ENCODE data around the gene HK1.

The HK1 gene

GRCh38 chr10:69418052-69418752 lies 139.9 kb downstream of the HK1 start:
- Histone ChIP-seq H3K4me3 (replicated peaks; ENCODE audit: low read depth, low read length) (no peak overlapping the region), H3K36me3 (ENCODE audit: control insufficient read depth, insufficient read depth, low read length) (no peaks in the 10 kb centered on the region), H3K27me3 (replicated peaks; ENCODE audit: control insufficient read depth, insufficient read depth, low read length) (no peaks in the 10 kb centered on the region; the same call in 1 of the 2 replicates)
- no peak for DNase-seq (ENCODE audit: extremely low read depth, insufficient read length)
- TF ChIP-seq CTCF (IDR thresholded peaks at IDR 0.05; ENCODE audit: insufficient read depth, low read length, poor library complexity, severe bottlenecking): no peak

DNA sequence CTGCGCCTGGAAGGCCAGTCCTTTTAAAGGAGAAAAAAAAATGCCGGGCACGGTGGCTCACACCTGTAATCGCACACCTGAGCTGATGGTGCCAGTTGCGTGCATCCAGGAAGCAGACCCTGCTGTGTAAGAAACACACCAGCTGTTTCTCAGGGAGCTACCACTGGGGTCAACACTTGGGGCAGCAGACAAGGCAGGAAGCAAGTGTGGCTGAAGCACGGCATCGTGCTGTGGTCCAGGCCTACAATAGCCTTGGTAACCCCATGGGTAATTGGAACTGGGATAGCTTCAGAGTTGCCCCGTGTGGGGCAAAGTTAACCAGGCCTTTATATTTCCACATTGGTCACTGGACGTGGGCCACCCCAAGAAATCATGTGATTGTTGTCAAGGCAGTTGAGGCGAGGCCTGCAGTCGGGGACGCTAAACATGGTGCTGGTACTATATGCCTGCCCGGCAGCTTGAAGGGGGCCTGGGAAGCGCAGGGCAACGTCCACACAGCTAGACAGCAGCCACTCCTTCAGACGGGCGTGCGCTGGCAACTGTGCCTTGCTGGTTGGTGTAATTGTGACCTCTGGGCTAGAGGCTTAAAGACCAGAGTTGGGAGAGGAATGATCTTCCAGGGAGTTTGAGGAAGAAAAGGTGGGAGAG lies 140.9 kb downstream of the HK1 start:
- DNase-seq (ENCODE audit: extremely low read depth, insufficient read length): no peak
- no peak overlapping the region for H3K4me3 ChIP-seq (replicated peaks; ENCODE audit: low read depth, low read length)
- no peaks in the 10 kb centered on the region; the same call in 1 of the 2 replicates for H3K27me3 ChIP-seq (replicated peaks; ENCODE audit: control insufficient read depth, insufficient read depth, low read length)
- no peaks in the 10 kb centered on the region for H3K36me3 ChIP-seq (ENCODE audit: control insufficient read depth, insufficient read depth, low read length)
- TF ChIP-seq CTCF (IDR thresholded peaks at IDR 0.05; ENCODE audit: insufficient read depth, low read length, poor library complexity, severe bottlenecking): no peak

DNA sequence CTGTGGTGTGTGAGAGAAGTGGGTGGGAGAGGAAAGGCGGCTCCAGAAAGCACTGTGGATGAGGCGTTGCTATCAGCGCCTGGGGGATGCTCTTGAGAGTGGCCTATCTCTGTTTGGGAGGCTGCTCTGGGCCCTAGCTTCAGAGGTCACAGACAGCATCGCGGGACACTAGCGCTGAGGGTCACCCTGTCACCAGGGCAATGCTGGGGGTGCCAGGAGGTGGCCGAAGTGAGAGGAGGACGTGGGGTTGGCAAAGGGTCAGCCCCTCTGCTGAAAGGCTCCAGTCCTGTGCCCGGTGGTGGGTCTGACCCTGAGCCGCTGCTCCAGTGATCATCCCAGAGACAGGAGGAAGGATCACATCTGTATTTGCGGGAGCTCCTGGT lies 141.4 kb downstream of the HK1 start:
- DNase-seq (ENCODE audit: extremely low read depth, insufficient read length): no peak
- Histone ChIP-seq H3K36me3 (ENCODE audit: control insufficient read depth, insufficient read depth, low read length) (no peaks in the 10 kb centered on the region), H3K4me3 (replicated peaks; ENCODE audit: low read depth, low read length) (no peak overlapping the region), H3K27me3 (replicated peaks; ENCODE audit: control insufficient read depth, insufficient read depth, low read length) (no peaks in the 10 kb centered on the region; the same call in 1 of the 2 replicates)
- no peak for TF ChIP-seq CTCF (IDR thresholded peaks at IDR 0.05; ENCODE audit: insufficient read depth, low read length, poor library complexity, severe bottlenecking)

DNA sequence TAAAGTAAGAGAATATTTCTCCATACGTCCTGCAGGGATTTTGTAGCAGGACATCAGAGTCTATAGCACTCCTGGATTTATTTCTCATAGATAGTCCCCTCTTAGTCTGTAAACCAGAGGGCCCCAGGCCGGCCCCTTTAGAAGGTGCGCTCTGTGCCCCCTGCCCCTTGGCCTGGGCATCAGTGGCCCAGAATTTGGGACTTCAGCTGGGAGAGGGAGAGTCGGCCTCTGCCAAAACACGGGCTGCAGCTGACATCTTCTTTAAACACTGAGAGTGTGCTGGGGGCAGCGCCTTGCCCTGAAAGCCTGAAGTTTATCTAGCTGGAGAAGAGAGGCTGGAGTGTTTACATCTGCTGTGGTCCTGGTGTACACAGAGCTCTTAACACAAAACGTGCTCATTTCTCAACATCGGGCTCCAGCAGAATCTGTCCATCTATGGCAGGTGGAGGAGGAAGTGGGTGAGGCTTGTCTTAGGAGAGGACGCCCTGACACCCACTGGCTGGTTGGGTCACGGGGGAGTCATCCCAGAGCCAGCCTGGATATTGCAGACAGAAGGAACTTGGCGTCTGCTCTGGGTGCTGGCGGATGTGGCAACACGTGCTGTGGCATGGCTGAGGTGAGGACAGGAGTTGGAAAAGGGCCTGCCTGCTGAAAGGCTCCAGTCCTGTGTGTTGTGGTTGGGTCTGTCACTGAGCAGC lies 143.5 kb downstream of the HK1 start:
- no peak for TF ChIP-seq CTCF (IDR thresholded peaks at IDR 0.05; ENCODE audit: insufficient read depth, low read length, poor library complexity, severe bottlenecking)
- H3K36me3 ChIP-seq (ENCODE audit: control insufficient read depth, insufficient read depth, low read length): no peaks in the 10 kb centered on the region
- no peaks in the 10 kb centered on the region for H3K27me3 ChIP-seq (replicated peaks; ENCODE audit: control insufficient read depth, insufficient read depth, low read length)
- no peak overlapping the region for H3K4me3 ChIP-seq (replicated peaks; ENCODE audit: low read depth, low read length)
- no peak for DNase-seq (ENCODE audit: extremely low read depth, insufficient read length)

DNA sequence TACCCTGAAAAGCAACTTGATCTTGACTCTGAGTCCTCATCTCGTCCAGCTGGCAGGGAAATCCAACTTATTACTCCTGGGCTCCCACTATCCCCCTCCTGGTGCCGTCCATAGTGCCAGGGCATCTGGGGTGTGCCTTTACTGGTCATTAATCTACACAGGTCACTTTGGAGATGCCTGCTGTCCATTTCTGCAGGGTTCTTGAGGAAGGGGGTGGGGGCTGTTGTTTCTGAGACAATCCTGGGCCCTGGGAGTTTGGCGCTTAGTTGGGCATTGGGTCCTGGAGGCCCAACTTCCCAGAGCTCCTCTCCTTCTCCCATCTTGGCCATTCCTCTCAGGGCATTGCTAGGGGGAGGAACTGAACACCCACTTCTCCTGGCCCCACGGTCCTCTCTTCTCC lies 144.4 kb downstream of the HK1 start:
- Histone ChIP-seq H3K27me3 (replicated peaks; ENCODE audit: control insufficient read depth, insufficient read depth, low read length) (no peaks in the 10 kb centered on the region), H3K36me3 (ENCODE audit: control insufficient read depth, insufficient read depth, low read length) (no peaks in the 10 kb centered on the region), H3K4me3 (replicated peaks; ENCODE audit: low read depth, low read length) (no peak overlapping the region)
- TF ChIP-seq CTCF (IDR thresholded peaks at IDR 0.05; ENCODE audit: insufficient read depth, low read length, poor library complexity, severe bottlenecking): no peak
- no peak for DNase-seq (ENCODE audit: extremely low read depth, insufficient read length)

Data from GM06990 (cell line).